GM19324 (cell line): ENCODE results near the gene CBX1.
"Not testable (repeated sequence)": the region's sequence is repeated elsewhere in the genome, so short reads cannot be mapped to it uniquely, and the experiment has no call there.

ENCODE experiments used
- ATAC-seq: cut with Tn5 transposase; IDR thresholded peaks from one replicate; pipeline ENCODE4 v1.9.1; 2021; ENCODE audit warnings: mild to moderate bottlenecking, moderate library complexity; ENCODE audit not compliant: unreplicated experiment, low FRiP score

The CBX1 gene

GRCh38 chr17:48074322-48075081, 26.8 kb downstream of the CBX1 start:
- ATAC-seq = no peak

GRCh38 chr17:48073566-48074094, 27.6 kb downstream of the CBX1 start:
- ATAC-seq = not testable (repeated sequence)

- not testable (repeated sequence) for ATAC-seq
Observed at GRCh38 chr17:48072811-48073210, 28.5 kb downstream of the CBX1 start.

GRCh38 chr17:48071654-48072053, 29.6 kb downstream of the CBX1 start:
- ATAC-seq = no peak

GRCh38 chr17:48070195-48070594, 31.1 kb downstream of the CBX1 start:
- no peak for ATAC-seq

- ATAC-seq = no peak
Observed at GRCh38 chr17:48068491-48068961, 32.8 kb downstream of the CBX1 start.

- ATAC-seq = not testable (repeated sequence)
Observed at GRCh38 chr17:48067808-48068207, 33.5 kb downstream of the CBX1 start.

GRCh38 chr17:48067245-48067644, 34.0 kb downstream of the CBX1 start:
- ATAC-seq = no peak

- ATAC-seq = no peak
Observed at GRCh38 chr17:48066656-48067055, 34.6 kb downstream of the CBX1 start.

- ATAC-seq = no peak
Observed at GRCh38 chr17:48066192-48066591, 35.1 kb downstream of the CBX1 start.

GRCh38 chr17:48064638-48065037, 36.6 kb downstream of the CBX1 start:
- no peak for ATAC-seq

GRCh38 chr17:48062273-48062672, 39.0 kb downstream of the CBX1 start:
- no peak for ATAC-seq

- ATAC-seq = no peak
Observed at GRCh38 chr17:48060249-48060648, 41.0 kb downstream of the CBX1 start.

- ATAC-seq = no peak
Observed at GRCh38 chr17:48059125-48059668, 42.1 kb downstream of the CBX1 start.

GRCh38 chr17:48058393-48059124, 42.7 kb downstream of the CBX1 start:
- ATAC-seq = no peak

GRCh38 chr17:48057626-48058025, 43.7 kb downstream of the CBX1 start:
- no peak for ATAC-seq

- ATAC-seq = no peak
Observed at GRCh38 chr17:48056879-48057278, 44.4 kb downstream of the CBX1 start.

GRCh38 chr17:48056246-48056745, 45.0 kb downstream of the CBX1 start:
- no peak for ATAC-seq

- ATAC-seq = no peak
Observed at GRCh38 chr17:48055531-48056245, 45.6 kb downstream of the CBX1 start.
